Activated CD4-positive, CD25-positive, alpha-beta regulatory T cell treated with anti-CD3 and anti-CD28 coated beads, Interleukin-2, amount 50 U/mL, for 24 hours (primary cell): ENCODE results near the gene ZBTB39.
A peak's percentile ranks its signal among the peaks of the same experiment; 100 is the strongest.
"Not testable (repeated sequence)": the region's sequence is repeated elsewhere in the genome, so short reads cannot be mapped to it uniquely, and the experiment has no call there.

ENCODE experiments used
- ATAC-seq, 2 donors: fragments of 150-1000 bp; cut with Tn5 transposase; one replicate each; pipeline ENCODE4 v1.10.0; 2021; ENCODE audit warnings: mild to moderate bottlenecking in 1 of 2, moderate library complexity in 1 of 2

Gene ZBTB39

GRCh38 chr12:57005980-57006808, at the start of gene ZBTB39:
ZBTB39 (minus strand) TSS chr12:57006546; CDS start chr12:57004917, 1,629 bp downstream.
- peak; percentile 84 to 86 for ATAC-seq

- ATAC-seq = no peak
These were observed 49.5 kb upstream of the ZBTB39 start for GRCh38 chr12:57055824-57056223.

GRCh38 chr12:57053901-57054300, 47.6 kb upstream of the ZBTB39 start:
- not testable (repeated sequence) for ATAC-seq

GRCh38 chr12:57053146-57053545, 46.8 kb upstream of the ZBTB39 start:
- not testable (repeated sequence) for ATAC-seq

GRCh38 chr12:57051011-57051410, 44.7 kb upstream of the ZBTB39 start:
- ATAC-seq = no peak

GRCh38 chr12:57049890-57050289, 43.5 kb upstream of the ZBTB39 start, which contains the start of gene MYO1A:
MYO1A (minus strand) TSS chr12:57050129; CDS start chr12:57048323, 1,806 bp downstream.
- no peak for ATAC-seq

GRCh38 chr12:57049119-57049446, 42.7 kb upstream of the ZBTB39 start:
- no peak for ATAC-seq

GRCh38 chr12:57048423-57049118, 42.2 kb upstream of the ZBTB39 start:
- ATAC-seq = no peak

- no peak for ATAC-seq
These were observed 41.6 kb upstream of the ZBTB39 start for GRCh38 chr12:57047981-57048380.

GRCh38 chr12:57046947-57047890, 40.9 kb upstream of the ZBTB39 start:
- ATAC-seq = peak; percentile 83 to 87

- ATAC-seq = no peak
These were observed 39.9 kb upstream of the ZBTB39 start for GRCh38 chr12:57046086-57046791.

- no peak for ATAC-seq
These were observed 38.5 kb upstream of the ZBTB39 start for GRCh38 chr12:57044889-57045288.

GRCh38 chr12:57044468-57044867, 38.1 kb upstream of the ZBTB39 start:
- no peak for ATAC-seq

- ATAC-seq = no peak
These were observed 36.3 kb upstream of the ZBTB39 start for GRCh38 chr12:57042695-57043094.

GRCh38 chr12:57040750-57041149, 34.4 kb upstream of the ZBTB39 start:
- no peak for ATAC-seq

GRCh38 chr12:57040211-57040610, 33.9 kb upstream of the ZBTB39 start:
- no peak for ATAC-seq

- ATAC-seq = no peak
These were observed 32.9 kb upstream of the ZBTB39 start for GRCh38 chr12:57039016-57039798.

GRCh38 chr12:57037264-57037663, 30.9 kb upstream of the ZBTB39 start:
- no peak for ATAC-seq

GRCh38 chr12:57033431-57033830, 27.1 kb upstream of the ZBTB39 start:
- no peak for ATAC-seq

GRCh38 chr12:57031789-57032188, 25.4 kb upstream of the ZBTB39 start:
- ATAC-seq = no peak

GRCh38 chr12:57031138-57031725, 24.9 kb upstream of the ZBTB39 start:
- ATAC-seq = no peak
